DMS53 (cell line): ENCODE measurements around the gene KCNA2.
A peak's percentile ranks its signal among the peaks of the same experiment; 100 is the strongest.

Source experiments
- DNase-seq: peaks from one replicate; lab custom pipeline; 2025; lab: John Stamatoyannopoulos, UW

Gene KCNA2

GRCh38 chr1:110605901-110606656 lies at the start of gene KCNA2:
Gene KCNA2, minus strand, starts transcription at chr1:110606358. Its CDS starts 1,576 bp downstream, at chr1:110604782.
- DNase-seq: peak; percentile 80

GRCh38 chr1:110650609-110651008 lies 44.5 kb upstream of the KCNA2 start:
- no peak for DNase-seq

- no peak for DNase-seq
Observed at GRCh38 chr1:110648417-110648816, 42.3 kb upstream of the KCNA2 start.

GRCh38 chr1:110647254-110647891 lies 41.2 kb upstream of the KCNA2 start:
- DNase-seq: peak; percentile 15

GRCh38 chr1:110645821-110646735 lies 39.9 kb upstream of the KCNA2 start:
- peak; percentile 17 for DNase-seq

GRCh38 chr1:110645211-110645610 lies 39.1 kb upstream of the KCNA2 start:
- DNase-seq: no peak

- DNase-seq: no peak
Observed at GRCh38 chr1:110643879-110644472, 37.8 kb upstream of the KCNA2 start.

- DNase-seq: peak; percentile 36
Observed at GRCh38 chr1:110639724-110640386, 33.7 kb upstream of the KCNA2 start.

GRCh38 chr1:110638556-110638955 lies 32.4 kb upstream of the KCNA2 start:
- no peak for DNase-seq

- DNase-seq: no peak
Observed at GRCh38 chr1:110638058-110638457, 31.9 kb upstream of the KCNA2 start.

GRCh38 chr1:110637475-110637874 lies 31.3 kb upstream of the KCNA2 start:
- no peak for DNase-seq

GRCh38 chr1:110636149-110636935 lies 30.2 kb upstream of the KCNA2 start:
- no peak for DNase-seq

- no peak for DNase-seq
Observed at GRCh38 chr1:110635434-110635833, 29.3 kb upstream of the KCNA2 start.

- DNase-seq: peak; percentile 69
Observed at GRCh38 chr1:110634455-110635311, 28.5 kb upstream of the KCNA2 start.

GRCh38 chr1:110634086-110634454 lies 27.9 kb upstream of the KCNA2 start:
- DNase-seq: no peak

- DNase-seq: no peak
Observed at GRCh38 chr1:110633646-110634030, 27.5 kb upstream of the KCNA2 start.

GRCh38 chr1:110631836-110632620 lies 25.9 kb upstream of the KCNA2 start:
- DNase-seq: no peak

GRCh38 chr1:110630839-110631663 lies 24.9 kb upstream of the KCNA2 start:
- DNase-seq: peak; percentile 88
